Stimulated activated CD8-positive, alpha-beta memory T cell treated with anti-CD3 and anti-CD28 coated beads, Interleukin-2, amount 100 ng/mL, for 1 hour (primary cell): Measurements from ENCODE around the gene ACAP1.
A peak's percentile ranks its signal among the peaks of the same experiment; 100 is the strongest.

Source experiments
- DNase-seq, 2 donors: peaks; one replicate each; pipeline ENCODE4 v3.0.0-alpha.2; 2020; ENCODE audit warnings: low read depth in 2 of 2

The ACAP1 gene

DNA sequence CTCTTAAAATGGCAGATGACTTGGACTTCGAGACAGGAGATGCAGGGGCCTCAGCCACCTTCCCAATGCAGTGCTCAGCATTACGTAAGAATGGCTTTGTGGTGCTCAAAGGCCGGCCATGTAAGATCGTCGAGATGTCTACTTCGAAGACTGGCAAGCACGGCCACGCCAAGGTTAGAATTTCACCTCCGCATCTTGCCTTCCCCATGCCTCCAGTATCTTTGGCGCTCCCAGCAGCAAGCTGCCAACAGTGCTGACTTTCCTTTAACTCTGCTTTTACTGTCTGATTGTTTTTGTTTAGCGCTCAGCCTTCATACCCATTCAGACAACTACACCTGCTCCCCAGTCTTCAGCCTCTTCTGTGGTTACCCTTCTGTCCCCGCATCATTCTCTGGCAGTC, 26.7 kb upstream of the ACAP1 start:
- DNase-seq: no peak

DNA sequence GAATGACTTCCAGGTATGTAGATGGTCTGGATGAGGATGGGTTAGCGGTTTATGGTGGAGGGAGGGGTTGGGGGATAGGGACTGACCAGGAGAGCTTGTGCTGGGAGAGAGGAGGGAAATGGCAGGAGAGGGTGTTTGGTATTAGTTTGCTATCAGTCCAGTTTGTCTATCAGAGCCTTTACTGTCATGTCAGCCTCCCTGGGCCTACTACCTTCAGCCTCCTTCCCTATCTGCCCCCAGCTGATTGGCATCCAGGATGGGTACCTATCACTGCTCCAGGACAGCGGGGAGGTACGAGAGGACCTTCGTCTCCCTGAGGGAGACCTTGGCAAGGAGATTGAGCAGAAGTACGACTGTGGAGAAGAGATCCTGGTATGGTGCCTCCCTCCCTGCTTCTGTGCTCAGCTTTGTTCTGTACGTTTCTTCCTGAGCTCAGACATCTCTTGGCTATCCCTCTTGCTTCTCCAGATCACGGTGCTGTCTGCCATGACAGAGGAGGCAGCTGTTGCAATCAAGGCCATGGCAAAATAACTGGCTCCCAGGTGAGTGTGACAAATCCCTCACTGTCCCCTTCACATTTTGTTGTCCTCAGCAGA, 25.1 kb upstream of the ACAP1 start:
- no peak for DNase-seq

DNA sequence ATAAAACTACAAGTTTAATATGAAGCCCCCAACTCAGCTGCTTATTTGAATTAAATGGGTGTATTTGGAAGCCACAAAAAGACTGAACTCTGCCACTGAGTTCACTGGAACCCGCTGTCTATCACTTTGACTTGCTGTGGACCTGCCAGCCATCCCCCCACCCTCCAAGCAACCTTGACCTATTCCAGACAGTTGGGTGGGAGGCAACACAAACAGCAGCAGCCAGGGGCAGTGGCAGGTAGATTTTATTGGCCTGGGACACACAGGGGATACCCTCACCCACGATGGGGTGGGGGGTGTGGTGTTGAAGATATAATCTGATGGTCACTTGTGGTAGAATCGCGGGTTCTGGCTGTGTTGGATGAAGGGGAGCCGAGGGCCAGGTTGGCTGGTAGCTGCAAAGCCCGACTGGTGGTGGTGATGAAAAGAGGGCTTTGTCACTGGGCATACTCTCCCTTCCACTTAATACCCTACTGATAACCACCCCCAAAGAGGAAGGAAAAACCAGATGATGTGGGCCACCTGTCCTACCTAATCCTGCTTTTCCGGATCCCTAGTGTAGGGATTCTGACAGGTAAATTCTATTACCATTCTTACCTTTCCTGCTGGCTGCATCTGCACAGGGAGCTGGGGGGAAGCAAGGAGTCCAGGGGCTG, 23.8 kb upstream of the ACAP1 start:
- no peak for DNase-seq

DNA sequence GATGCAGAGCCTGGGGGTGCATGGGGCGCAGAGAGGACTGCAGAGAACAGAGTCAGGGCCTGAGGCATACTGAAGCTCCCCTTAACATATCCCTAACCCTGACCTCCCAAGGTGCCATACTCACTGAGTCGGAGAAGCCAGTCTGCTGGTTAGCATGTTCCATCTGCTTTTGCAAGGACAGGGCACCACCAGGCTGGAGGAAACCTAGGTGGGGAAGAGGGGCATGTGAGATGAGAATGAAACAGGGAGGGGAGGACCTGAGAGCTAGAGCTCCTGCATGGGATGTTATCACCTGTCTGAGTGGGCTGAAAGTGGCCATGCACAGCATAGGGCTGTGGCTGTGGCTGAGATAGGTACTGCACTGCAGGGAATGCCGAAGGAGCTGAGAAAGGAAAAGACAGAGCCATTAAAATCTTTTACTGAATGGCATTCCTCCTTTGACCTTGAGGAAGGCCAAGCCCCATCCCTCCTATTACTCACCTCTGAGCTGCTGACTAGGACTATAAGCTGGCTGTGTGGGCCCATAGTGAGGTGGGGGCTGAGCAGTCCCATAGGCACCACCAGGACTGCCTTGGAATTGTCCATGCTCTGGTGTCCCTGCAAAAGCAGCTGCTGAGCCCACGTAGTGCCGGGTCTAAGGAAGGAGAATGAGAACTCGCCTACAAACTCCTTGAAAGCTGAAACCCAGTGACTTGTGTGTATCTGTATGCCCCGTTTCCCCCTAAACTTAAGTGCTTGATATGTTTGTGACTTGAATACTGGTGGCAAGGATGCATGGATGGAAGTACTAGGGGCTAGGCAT, 23.0 kb upstream of the ACAP1 start:
- DNase-seq: no peak

DNA sequence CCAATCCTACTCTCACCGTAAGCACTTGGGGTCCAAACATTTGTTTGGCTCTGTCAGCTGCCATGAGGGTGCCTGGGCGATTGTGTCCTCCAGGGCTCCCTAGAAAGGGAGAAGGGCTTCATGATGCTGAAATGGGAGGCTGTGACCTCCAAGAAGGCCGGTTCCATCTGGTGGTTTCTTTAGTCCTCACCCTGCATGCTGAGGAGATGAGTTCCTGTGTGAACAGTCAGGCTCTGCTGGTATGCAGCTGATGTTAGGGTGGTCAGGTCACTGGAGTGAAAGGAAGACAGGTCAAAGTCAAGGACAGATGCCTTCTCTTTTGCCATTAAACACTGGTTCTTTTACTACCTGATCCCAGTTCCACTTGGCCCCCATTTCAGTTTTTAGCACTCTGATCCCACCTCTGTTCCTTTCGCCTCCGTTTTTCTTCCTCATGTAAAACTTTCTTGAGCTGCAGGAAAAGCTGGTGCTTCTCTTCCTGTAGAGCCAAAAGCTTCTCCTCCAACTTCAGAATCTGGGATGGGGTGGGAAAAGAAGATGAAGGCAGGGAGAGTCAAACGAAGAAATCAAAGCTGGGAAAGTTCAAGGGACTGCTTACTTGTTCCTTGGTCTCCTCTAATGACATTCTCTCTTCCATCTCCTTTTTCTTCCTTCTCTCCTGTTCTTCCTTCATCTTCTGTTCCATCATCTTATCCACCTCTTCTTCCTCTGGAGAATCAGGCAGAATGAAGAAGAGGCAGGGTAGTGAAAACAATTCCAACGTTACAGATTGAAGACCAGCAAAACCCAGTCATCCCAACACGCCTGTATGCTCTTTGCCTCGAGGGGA, 22.2 kb upstream of the ACAP1 start:
- DNase-seq: no peak

DNA sequence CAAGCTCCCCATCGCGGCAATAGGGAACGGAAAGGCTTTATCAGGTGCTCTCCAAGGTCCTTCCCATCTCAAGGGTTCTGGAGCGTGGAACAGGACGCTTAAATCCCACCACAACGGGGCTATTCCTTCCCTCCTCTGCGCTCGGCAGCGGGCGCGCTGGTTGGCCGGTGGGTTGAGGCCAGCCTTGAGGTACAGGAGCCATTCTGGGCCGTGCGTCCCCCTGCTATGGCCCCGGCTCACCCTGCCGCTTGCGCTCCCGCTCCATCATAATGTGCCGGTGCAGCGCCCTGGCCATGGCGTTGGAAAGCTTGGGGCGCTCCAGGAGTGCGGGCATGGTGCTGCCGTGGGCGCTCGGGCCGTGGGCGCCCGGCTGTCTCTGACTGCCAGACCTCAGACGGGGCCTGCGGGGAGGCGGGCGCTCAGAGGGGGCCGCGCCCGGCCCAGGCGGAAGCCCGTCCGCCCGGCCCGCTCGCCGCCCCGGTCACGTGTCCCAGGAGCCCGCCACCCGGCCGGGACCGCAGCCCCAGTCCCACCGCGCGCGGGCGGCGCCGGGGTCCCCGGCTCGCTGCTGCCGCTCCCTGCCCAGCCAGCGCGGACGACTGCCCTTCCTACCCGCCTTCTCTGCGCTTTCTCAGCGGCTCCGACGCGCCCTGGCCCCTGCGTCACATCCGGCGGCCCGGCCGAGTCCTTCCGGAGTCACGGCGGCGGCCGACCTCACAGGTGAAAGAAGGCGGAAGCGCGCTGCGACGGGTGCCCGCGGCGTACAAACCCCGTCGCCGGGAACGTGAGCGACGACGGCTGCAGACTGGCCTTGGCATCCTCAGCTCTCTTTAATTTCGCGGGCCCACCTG, 21.4 kb upstream of the ACAP1 start, which contains the start of gene GPS2:
GPS2 (minus strand) TSS at position 642 of the 851 bp plus-strand sequence; CDS start at position 334, 308 bp downstream.
- peak; percentile 84 to 88 for DNase-seq

DNA sequence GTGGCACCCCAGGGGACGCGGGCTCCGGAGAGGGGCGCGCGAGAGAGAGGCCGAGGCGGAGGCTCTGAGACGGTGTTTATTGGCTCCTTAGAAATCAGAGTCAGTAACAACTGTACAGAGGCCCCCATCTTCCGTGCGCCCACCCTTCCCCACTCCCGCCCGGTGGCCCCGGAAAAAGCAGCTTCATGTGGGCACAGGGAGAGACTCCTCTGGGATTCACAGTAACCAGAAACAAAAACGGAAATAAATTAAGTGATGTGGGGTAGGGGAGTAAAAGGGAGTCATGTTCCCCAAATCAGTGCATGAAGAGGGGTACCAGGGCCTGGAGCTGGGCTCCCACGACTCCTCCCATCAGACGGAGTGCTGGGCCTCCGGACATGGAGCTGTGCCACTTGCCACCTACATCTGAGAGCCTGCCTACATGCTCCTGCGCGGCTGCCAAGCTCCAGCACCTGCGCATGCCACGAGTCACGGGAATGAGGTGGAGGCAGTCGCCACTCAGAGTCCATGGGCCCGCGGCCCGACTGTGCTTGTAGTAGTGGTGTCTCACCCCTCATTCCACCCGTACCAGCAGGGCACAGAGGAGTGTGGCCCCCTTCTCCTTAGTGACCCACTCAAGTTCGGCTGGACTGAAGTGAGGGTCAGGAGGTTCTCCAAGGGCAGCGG, 20.6 kb upstream of the ACAP1 start:
- no peak for DNase-seq

- no peak for DNase-seq
These were observed 19.0 kb upstream of the ACAP1 start for GRCh38 chr17:7317161-7317803.

DNA sequence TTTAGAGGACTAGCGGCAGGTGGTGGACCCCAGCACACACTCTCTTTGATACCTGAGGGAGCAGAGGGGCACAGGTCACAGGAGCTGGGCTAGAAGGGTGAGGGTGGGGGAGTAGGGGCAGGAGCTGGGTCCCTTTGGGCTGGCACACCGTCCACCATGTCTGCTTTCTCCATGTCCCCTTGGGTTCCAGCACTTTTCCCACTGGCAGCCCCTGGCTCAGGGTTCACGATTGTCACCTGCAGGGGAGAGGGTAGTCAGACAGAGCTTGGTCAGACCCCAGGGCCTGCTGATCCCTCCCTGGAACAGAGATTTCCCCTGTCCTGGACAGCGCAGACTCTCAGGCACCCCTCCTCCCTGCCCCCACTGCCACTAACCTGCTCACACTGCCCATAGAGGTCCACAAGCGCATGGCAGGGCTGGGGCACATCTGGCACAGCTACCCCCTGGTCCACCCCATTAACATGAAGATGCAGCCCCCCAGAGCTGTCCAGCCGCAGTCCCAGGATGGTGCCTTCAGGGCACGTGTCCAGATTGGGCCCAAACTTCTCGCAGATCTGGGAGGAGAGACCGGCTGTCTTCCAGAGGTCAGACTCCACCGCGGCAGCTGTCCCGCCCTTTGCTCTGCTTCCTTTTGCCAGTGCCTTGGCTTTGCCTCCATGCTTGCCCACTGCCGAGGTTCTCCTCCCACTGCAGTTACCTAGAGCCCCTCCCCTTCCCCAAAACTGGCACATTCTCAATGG, 18.0 kb upstream of the ACAP1 start:
- DNase-seq: no peak

- DNase-seq: no peak
These were observed 14.9 kb upstream of the ACAP1 start for GRCh38 chr17:7321466-7321865.

- DNase-seq: no peak
These were observed 13.7 kb upstream of the ACAP1 start for GRCh38 chr17:7322520-7323194.

- peak; percentile 44 to 47 for DNase-seq
These were observed 12.4 kb upstream of the ACAP1 start for GRCh38 chr17:7323731-7324437.

DNA sequence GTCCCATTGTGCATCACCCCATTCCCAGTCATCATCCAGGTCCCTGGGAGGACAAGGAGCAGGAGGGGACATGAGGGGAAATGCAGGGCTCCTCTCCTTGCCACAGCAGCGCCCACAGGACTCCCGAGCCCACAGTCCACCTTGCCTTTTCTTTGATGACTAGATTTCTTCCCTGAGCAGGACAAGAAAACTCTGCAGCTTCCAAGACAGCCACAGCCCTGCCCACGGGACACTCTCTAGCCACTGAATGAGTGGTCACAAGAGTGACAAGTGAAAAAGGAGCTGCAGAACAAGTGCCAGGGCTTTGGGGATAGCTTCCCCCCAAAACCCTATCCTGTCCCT, 11.9 kb upstream of the ACAP1 start:
- DNase-seq: no peak

DNA sequence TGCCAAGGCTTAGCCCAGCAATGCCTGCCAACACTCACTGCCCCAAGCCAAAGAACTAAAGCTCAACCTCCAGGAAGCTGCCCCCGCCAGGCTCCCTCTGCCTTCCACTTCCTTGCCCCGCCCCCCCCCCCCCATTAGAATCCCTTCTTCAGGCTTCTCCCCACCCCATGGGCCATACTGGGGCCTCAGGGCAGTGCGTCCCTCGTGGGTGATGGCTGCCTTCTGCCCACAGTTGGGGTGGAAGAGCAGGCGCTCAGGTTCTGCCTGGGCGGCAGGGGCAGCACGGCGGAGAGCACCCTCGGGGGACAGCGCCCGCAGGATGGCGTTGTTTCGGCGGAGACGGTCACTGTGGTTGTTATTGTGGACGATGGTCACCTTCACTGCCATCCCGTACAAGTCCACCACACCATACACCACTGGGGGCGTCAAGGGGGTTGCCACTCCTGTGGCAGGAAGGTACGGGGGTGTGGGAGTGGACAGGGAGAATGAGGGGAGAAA, 11.2 kb upstream of the ACAP1 start:
- no peak for DNase-seq

DNA sequence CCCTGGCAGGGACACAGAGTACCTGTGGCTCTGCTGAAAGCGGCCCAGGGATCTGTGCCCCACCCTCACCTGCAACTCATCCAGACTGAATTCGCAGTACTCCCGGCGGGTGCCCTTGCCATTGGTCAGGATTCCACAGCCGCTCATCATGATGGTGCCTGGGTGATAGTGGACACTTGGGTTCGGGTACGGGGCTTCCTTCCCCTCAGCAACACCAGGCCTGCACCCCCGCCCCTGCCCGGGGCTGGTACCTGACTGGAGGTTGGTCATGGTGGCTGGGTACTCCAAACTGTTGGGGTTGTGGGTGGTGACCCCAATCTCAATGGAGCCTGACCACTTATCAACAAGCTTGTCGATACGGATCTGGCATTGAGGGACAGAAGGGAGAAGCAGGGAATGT, 10.1 kb upstream of the ACAP1 start:
- DNase-seq: no peak

GRCh38 chr17:7327056-7327455, 9.3 kb upstream of the ACAP1 start:
- DNase-seq: no peak

- no peak for DNase-seq
These were observed 8.8 kb upstream of the ACAP1 start for GRCh38 chr17:7327501-7327900.

DNA sequence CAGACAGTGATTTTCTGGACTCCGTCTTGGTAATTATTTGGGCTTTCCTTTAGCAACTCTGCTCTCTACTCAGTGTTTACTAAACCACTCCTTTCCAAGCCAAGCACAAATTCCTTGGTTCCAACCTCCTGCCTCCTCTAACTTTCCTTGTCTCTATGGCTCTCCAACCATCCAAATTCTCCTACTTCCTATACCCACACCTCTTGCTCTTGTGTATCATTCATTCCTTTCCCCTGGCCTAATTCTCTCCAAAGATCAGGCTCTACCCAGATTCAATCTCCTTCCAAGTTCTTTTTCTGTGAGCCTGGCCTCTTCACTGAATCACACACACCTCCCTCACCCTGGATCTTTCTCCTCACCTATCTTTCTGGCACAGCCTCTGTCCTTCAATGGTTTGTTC, 8.3 kb upstream of the ACAP1 start:
- DNase-seq: no peak
